ENCODE measurements around the gene TMEM61.

DNA sequence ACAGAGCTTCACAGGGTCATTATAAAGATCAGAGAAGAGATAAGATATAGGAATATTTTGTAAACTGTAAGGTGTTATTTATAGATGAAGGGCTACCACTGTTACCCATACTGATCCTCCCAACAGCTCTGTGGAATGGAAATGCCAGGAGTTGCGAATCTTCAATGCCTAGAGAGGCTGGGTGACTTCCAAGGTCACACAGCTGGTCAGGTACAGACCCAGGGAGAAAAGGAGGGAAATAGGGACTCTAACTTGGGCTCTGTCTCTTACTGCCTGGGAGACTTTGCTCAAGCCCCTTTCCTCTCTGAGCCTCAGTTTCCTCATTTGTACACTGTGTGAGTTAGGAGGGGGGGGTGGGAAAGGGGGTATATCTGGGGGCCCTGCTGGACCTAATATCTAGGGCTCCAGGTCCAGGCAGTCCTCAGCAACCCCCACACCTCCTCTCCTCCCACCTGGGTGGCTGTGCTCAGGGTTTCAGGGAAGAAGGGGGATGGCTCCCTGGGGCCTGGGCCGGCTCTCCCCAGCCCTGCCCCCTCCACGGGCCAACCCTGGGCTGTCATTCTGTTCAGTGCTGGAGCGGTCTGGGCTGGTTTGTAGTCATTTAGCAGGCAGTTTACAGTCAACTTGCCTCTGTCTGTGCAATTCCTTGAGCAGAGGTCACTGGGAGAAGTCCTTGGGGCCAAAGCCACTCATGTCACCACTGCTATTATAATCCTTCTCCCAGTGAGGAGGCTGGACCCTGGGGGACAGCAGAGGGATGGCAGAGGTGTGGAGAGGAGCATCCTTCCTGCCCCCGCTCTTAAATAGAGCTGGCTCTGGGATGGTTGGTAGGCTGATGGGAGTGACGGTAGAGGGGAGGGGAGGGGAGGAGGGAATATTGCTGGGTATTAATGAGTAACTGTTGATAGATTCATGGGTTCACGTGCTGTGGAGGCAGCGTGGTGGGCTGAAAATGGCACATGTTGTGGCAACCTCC lies 20.0 kb downstream of the TMEM61 start:
- TF ChIP-seq CTCF (conservative IDR thresholded peaks at IDR 0.05 in 1 of 2, IDR thresholded peaks at IDR 0.05 in 1 of 2; ENCODE audit: low read depth in 1 of 2, low read length in 2 of 2): no peak
- no peak for TF ChIP-seq EZH2 (IDR thresholded peaks at IDR 0.05; ENCODE audit: low read length, missing control alignments)
